ENCODE results near the gene SZT2. TPM values are rescaled to one million over a fixed set of nuclear protein-coding genes. Genes with fewer than 3 reads are reported as not detected.
A peak's percentile ranks its signal among the peaks of the same experiment; 100 is the strongest.

SZT2 gene
- total and polyA plus RNA-seq, 10 donors, result 9.4 to 115 (median 72.4) TPM

- intact Hi-C loops (cut with DNase I; ENCODE audit: low total_unique reads), result no loop called here
- TF ChIP-seq POLR2A (IDR thresholded peaks at IDR 0.05) (no peak), POLR2AphosphoS5 (IDR thresholded peaks at IDR 0.05) (peak in 1 of 3 donors; percentile 4), CTCF (IDR thresholded peaks at IDR 0.05 in 8 of 11, conservative IDR thresholded peaks at IDR 0.05 in 3 of 11) (no peak)
- H3K9me3 ChIP-seq, result no peaks in the 10 kb centered on the region
- no peaks in the 10 kb centered on the region for H3K27me3 ChIP-seq (replicated peaks in 1 of 7)
- H3K4me1 ChIP-seq, result no peaks in the 10 kb centered on the region
- DNase-seq, result peak; percentile 68
- peaks cover 5 to 100% (median 96%) of the 10 kb centered on the region in 6 donors for H3K36me3 ChIP-seq
- H3K4me3 ChIP-seq, result no peak overlapping the region
- WGBS, 5 donors, result 87 to 98% (median 96%) methylated on average over 10 to 16 of the region's 16 CpGs
- H3K27ac ChIP-seq, result no peak overlapping the region
Observed at GRCh38 chr1:43443197-43443946, 53.7 kb downstream of the SZT2 start.

- intact Hi-C loops (cut with DNase I; ENCODE audit: low total_unique reads), result no loop called here
- Histone ChIP-seq H3K27me3 (replicated peaks in 1 of 7) (no peaks in the 10 kb centered on the region), H3K4me1 (no peaks in the 10 kb centered on the region), H3K9me3 (no peaks in the 10 kb centered on the region), H3K36me3 (peaks cover 5 to 100% (median 97%) of the 10 kb centered on the region in 6 donors), H3K27ac (no peak overlapping the region), H3K4me3 (no peak overlapping the region)
- 90 to 97% (median 95%) methylated on average over 13 of the region's 13 CpGs for WGBS, 5 donors
- peak; percentile 40 for DNase-seq
- TF ChIP-seq POLR2AphosphoS5 (IDR thresholded peaks at IDR 0.05) (no peak), CTCF (IDR thresholded peaks at IDR 0.05 in 8 of 11, conservative IDR thresholded peaks at IDR 0.05 in 3 of 11) (no peak), POLR2A (IDR thresholded peaks at IDR 0.05) (no peak)
Observed at GRCh38 chr1:43444151-43444828, 54.6 kb downstream of the SZT2 start.

- H3K27me3 ChIP-seq (replicated peaks in 1 of 7), result no peaks in the 10 kb centered on the region
- 75 to 88% (median 81%) methylated on average over 1 of the region's 1 CpG for WGBS, 5 donors
- peaks cover 5 to 100% (median 97%) of the 10 kb centered on the region in 6 donors for H3K36me3 ChIP-seq
- H3K4me1 ChIP-seq, result no peaks in the 10 kb centered on the region
- no peak for TF ChIP-seq POLR2A (IDR thresholded peaks at IDR 0.05)
- TF ChIP-seq POLR2AphosphoS5 (IDR thresholded peaks at IDR 0.05), result no peak
- no peak for TF ChIP-seq CTCF (IDR thresholded peaks at IDR 0.05 in 8 of 11, conservative IDR thresholded peaks at IDR 0.05 in 3 of 11)
- intact Hi-C loops (cut with DNase I; ENCODE audit: low total_unique reads), result no loop called here
- no peak overlapping the region for H3K27ac ChIP-seq
- H3K9me3 ChIP-seq, result no peaks in the 10 kb centered on the region
- no peak overlapping the region for H3K4me3 ChIP-seq
- DNase-seq, result peak; percentile 23
Observed at GRCh38 chr1:43444836-43445235, 55.1 kb downstream of the SZT2 start.

Data from spleen (tissue), 11 donors.